ENCODE measurements around the gene UBE3A. TPM values are rescaled to one million over a fixed set of nuclear protein-coding genes. Genes with fewer than 3 reads are reported as not detected.

The UBE3A gene
- total and polyA plus RNA-seq, 2 donors (not counting 1 experiment from before 2014, with no cell fraction given) = 13.4 to 135 TPM

GRCh38 chr15:25456196-25456595 lies 17.4 kb upstream of the UBE3A start:
- Histone ChIP-seq H3K79me2 (ENCODE audit: control insufficient read depth, insufficient read depth, low read length) (no peaks in the 10 kb centered on the region), H3K4me1 (ENCODE audit: control insufficient read depth in 2 of 2, insufficient read depth in 2 of 2, low read length in 2 of 2) (no peaks in the 10 kb centered on the region), H4K20me1 (ENCODE audit: control insufficient read depth, insufficient read depth, low read length, poor library complexity, severe bottlenecking) (no peaks in the 10 kb centered on the region), H3K9me3 (ENCODE audit: control extremely low read depth in 1 of 3, control insufficient read depth in 2 of 3, insufficient read depth in 1 of 3, low read length in 2 of 3) (peaks cover 0 to 5% (median 1%) of the 10 kb centered on the region in 3 donors), H3K27ac (ENCODE audit: low read length in 2 of 2) (no peak overlapping the region), H3K9ac (ENCODE audit: low read length) (no peak overlapping the region), H3K4me2 (replicated peaks; ENCODE audit: low read depth, low read length, poor library complexity, severe bottlenecking) (no peak overlapping the region), H3K4me3 (ENCODE audit: control extremely low read depth in 1 of 5, extremely low read depth in 1 of 5, insufficient read depth in 1 of 5, low read depth in 2 of 5, low read length in 4 of 5) (no peak overlapping the region), H3K36me3 (replicated peaks in 1 of 2; ENCODE audit: control extremely low read depth in 1 of 2, control insufficient read depth in 1 of 2, extremely low read depth in 1 of 2, insufficient read depth in 2 of 2, low read length in 1 of 2) (no peaks in the 10 kb centered on the region), H3K27me3 (replicated peaks in 1 of 4; ENCODE audit: control extremely low read depth in 1 of 4, control insufficient read depth in 3 of 4, insufficient read depth in 4 of 4, low read length in 3 of 4) (no peaks in the 10 kb centered on the region), H2AFZ (ENCODE audit: insufficient read depth, low read depth, low read length, poor library complexity, severe bottlenecking) (no peak overlapping the region)
- H3K9me3 Mint-ChIP-seq (ENCODE audit: insufficient read depth) = no peaks in the 10 kb centered on the region
- no CpG with 5 or more reads among the region's 3 CpGs for WGBS (ENCODE audit: insufficient coverage)
- ChIA-PET POLR2A (no interaction called here), CTCF (no interaction called here)
- no peak overlapping the region for H3K27ac Mint-ChIP-seq
- no peak for TF ChIP-seq EZH2 (IDR thresholded peaks at IDR 0.05; ENCODE audit: borderline replicate concordance, insufficient read depth, low read depth, low read length, poor library complexity, severe bottlenecking)
- TF ChIP-seq CTCF (IDR thresholded peaks at IDR 0.05) = no peak
- H3K27me3 Mint-ChIP-seq = no peaks in the 10 kb centered on the region
- no peaks in the 10 kb centered on the region for H3K4me1 Mint-ChIP-seq
- no peak for ATAC-seq (ENCODE audit: low read depth)
- H3K4me3 Mint-ChIP-seq = no peak overlapping the region
- DNase-seq = no peak
- intact Hi-C loops (cut with micrococcal nuclease) = no loop called here

- no peak overlapping the region for H3K27ac Mint-ChIP-seq
- Histone ChIP-seq H3K27ac (ENCODE audit: low read length in 2 of 2) (no peak overlapping the region), H3K79me2 (ENCODE audit: control insufficient read depth, insufficient read depth, low read length) (no peaks in the 10 kb centered on the region), H3K36me3 (replicated peaks in 1 of 2; ENCODE audit: control extremely low read depth in 1 of 2, control insufficient read depth in 1 of 2, extremely low read depth in 1 of 2, insufficient read depth in 2 of 2, low read length in 1 of 2) (no peaks in the 10 kb centered on the region), H3K27me3 (replicated peaks in 1 of 4; ENCODE audit: control extremely low read depth in 1 of 4, control insufficient read depth in 3 of 4, insufficient read depth in 4 of 4, low read length in 3 of 4) (no peaks in the 10 kb centered on the region), H3K4me1 (ENCODE audit: control insufficient read depth in 2 of 2, insufficient read depth in 2 of 2, low read length in 2 of 2) (no peaks in the 10 kb centered on the region), H4K20me1 (ENCODE audit: control insufficient read depth, insufficient read depth, low read length, poor library complexity, severe bottlenecking) (no peaks in the 10 kb centered on the region), H3K4me3 (ENCODE audit: control extremely low read depth in 1 of 5, extremely low read depth in 1 of 5, insufficient read depth in 1 of 5, low read depth in 2 of 5, low read length in 4 of 5) (no peak overlapping the region), H3K9ac (ENCODE audit: low read length) (no peak overlapping the region), H3K9me3 (ENCODE audit: control extremely low read depth in 1 of 3, control insufficient read depth in 2 of 3, insufficient read depth in 1 of 3, low read length in 2 of 3) (peaks cover 0 to 13% (median 5%) of the 10 kb centered on the region in 3 donors), H2AFZ (ENCODE audit: insufficient read depth, low read depth, low read length, poor library complexity, severe bottlenecking) (no peak overlapping the region), H3K4me2 (replicated peaks; ENCODE audit: low read depth, low read length, poor library complexity, severe bottlenecking) (no peak overlapping the region)
- intact Hi-C loops (cut with micrococcal nuclease) = no loop called here
- peaks cover 2% of the 10 kb centered on the region for H3K9me3 Mint-ChIP-seq (ENCODE audit: insufficient read depth)
- no peak for DNase-seq
- H3K4me3 Mint-ChIP-seq = no peak overlapping the region
- WGBS (ENCODE audit: insufficient coverage) = no CpG with 5 or more reads among the region's 3 CpGs
- ChIA-PET CTCF (no interaction called here), POLR2A (no interaction called here)
- H3K4me1 Mint-ChIP-seq = no peaks in the 10 kb centered on the region
- H3K27me3 Mint-ChIP-seq = no peaks in the 10 kb centered on the region
- TF ChIP-seq CTCF (IDR thresholded peaks at IDR 0.05) (no peak), EZH2 (IDR thresholded peaks at IDR 0.05; ENCODE audit: borderline replicate concordance, insufficient read depth, low read depth, low read length, poor library complexity, severe bottlenecking) (no peak)
- ATAC-seq (ENCODE audit: low read depth) = no peak
These were observed 16.4 kb upstream of the UBE3A start for GRCh38 chr15:25455226-25455625.
